MG63 (cell line): ENCODE data around the gene VGLL4. TPM values are rescaled to one million over a fixed set of nuclear protein-coding genes. Genes with fewer than 3 reads are reported as not detected.
"Not testable (repeated sequence)": the region's sequence is repeated elsewhere in the genome, so short reads cannot be mapped to it uniquely, and the experiment has no call there.

Experiments used
- DNase-seq: peaks from one replicate; pipeline ENCODE4 v3.0.0-alpha.2; 2020
- H3K27me3 ChIP-seq: fragments of 250-450 bp; sonication (Bioruptor Pico); 2 replicates; pipeline ENCODE4 v1.5.1; 2020; ENCODE audit warnings: mild to moderate bottlenecking, moderate library complexity
- H3K36me3 ChIP-seq: fragments of 250-450 bp; sonication (Bioruptor Pico); 2 replicates; pipeline ENCODE4 v1.5.1; 2020; ENCODE audit warnings: mild to moderate bottlenecking, moderate library complexity
- H3K4me3 ChIP-seq: fragments of 250-450 bp; sonication (Bioruptor Pico); 2 replicates; pipeline ENCODE4 v1.5.1; 2020; ENCODE audit warnings: mild to moderate bottlenecking, moderate library complexity
- H3K9me3 ChIP-seq: fragments of 250-450 bp; sonication (Bioruptor Pico); 2 replicates; pipeline ENCODE4 v1.5.1; 2020; ENCODE audit warnings: mild to moderate bottlenecking, moderate library complexity
- total RNA-seq: library from RNA; depleted of rRNA; stranded (reverse); fragments of >200 nt; shearing (Covaris generic); gene quantifications from 2 replicates; pipeline ENCODE4 v1.2.3, GENCODE V29; 2014; ENCODE audit warnings: low replicate concordance

Gene VGLL4
- total RNA-seq, 1 experiment from 2014 or later: 21.1 TPM

GRCh38 chr3:11588338-11588737, 55.4 kb downstream of the VGLL4 start:
- Histone ChIP-seq H3K4me3 (no peak overlapping the region), H3K27me3 (no peaks in the 10 kb centered on the region), H3K9me3 (no peaks in the 10 kb centered on the region), H3K36me3 (no peaks in the 10 kb centered on the region; the same call in none of the 2 replicates)
- no peak for DNase-seq

DNA sequence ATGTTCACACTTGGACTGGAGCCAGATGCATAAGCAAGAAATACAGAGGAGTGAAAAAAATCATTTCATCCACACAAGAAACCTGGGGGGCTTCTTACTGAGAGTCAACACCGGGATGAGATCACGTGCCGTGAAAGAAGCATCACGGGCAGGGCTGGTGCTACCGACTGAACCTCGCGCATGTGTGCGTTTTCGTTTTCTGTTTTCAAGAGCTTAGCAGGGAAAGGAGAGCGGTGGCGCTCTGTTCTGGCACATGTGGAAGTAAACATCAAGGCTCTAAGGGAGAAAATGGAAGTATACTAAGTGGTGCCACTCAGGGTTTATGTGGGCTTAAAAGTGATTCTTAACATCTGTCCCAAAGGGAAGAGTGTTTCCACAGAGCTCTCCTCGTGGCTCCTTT, 55.9 kb downstream of the VGLL4 start:
- H3K36me3 ChIP-seq: no peaks in the 10 kb centered on the region; the same call in none of the 2 replicates
- no peaks in the 10 kb centered on the region for H3K27me3 ChIP-seq
- no peak overlapping the region for H3K4me3 ChIP-seq
- no peaks in the 10 kb centered on the region for H3K9me3 ChIP-seq
- DNase-seq: no peak

GRCh38 chr3:11584570-11584969, 59.1 kb downstream of the VGLL4 start:
- Histone ChIP-seq H3K4me3 (no peak overlapping the region), H3K27me3 (no peaks in the 10 kb centered on the region), H3K36me3 (no peaks in the 10 kb centered on the region; the same call in 1 of the 2 replicates), H3K9me3 (no peaks in the 10 kb centered on the region)
- DNase-seq: no peak

DNA sequence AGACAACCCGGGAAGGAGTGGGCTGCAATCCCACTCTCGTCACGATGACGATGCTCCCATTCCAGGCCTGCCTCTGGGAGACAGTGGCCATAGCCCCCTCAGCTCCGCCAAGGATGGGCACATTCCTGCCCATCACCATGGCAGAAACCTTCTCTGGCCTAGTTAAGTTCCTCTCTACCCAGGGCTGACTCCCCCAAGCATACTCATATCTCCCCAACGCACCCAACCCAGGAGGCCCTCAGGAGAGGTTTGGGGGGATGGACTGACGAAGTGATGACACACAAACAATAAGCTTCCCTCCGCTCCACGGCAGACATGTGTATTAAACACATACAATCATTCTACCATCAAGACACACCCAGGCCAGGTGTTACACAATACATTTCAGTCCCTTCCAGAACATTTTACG, 60.1 kb downstream of the VGLL4 start:
- Histone ChIP-seq H3K36me3 (no peaks in the 10 kb centered on the region; the same call in 1 of the 2 replicates), H3K4me3 (no peak overlapping the region), H3K27me3 (no peaks in the 10 kb centered on the region), H3K9me3 (no peaks in the 10 kb centered on the region)
- DNase-seq: no peak

DNA sequence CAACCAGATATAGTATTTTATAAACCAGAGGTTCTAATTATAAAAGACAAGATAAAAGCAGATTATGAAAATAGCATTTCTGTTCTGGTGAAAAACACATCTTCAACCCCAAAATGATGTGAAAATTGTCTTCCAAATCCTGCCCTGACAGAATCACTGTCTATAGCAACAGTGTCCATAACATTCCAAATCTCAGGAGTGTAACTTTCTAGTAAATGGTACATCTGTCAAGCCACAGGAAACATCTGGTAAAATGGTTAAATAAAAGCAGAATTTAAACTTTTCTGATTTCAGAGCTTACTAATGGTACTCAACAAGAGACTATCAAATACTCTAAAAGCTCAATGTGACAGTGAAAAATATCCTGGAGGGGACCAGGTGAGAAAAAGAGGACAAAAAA, 60.5 kb downstream of the VGLL4 start:
- Histone ChIP-seq H3K27me3 (no peaks in the 10 kb centered on the region), H3K4me3 (no peak overlapping the region), H3K9me3 (no peaks in the 10 kb centered on the region), H3K36me3 (no peaks in the 10 kb centered on the region; the same call in 1 of the 2 replicates)
- DNase-seq: no peak

- DNase-seq: peak; percentile 75
- Histone ChIP-seq H3K9me3 (no peaks in the 10 kb centered on the region), H3K36me3 (no peaks in the 10 kb centered on the region; the same call in 1 of the 2 replicates), H3K27me3 (no peaks in the 10 kb centered on the region), H3K4me3 (peak overlapping the region; percentile 33)
Measured at GRCh38 chr3:11582191-11582968, 61.3 kb downstream of the VGLL4 start.

- DNase-seq: no peak
Measured at GRCh38 chr3:11581237-11582190, 62.2 kb downstream of the VGLL4 start.

GRCh38 chr3:11580645-11581044, 63.1 kb downstream of the VGLL4 start:
- Histone ChIP-seq H3K9me3 (no peaks in the 10 kb centered on the region), H3K4me3 (no peak overlapping the region), H3K36me3 (no peaks in the 10 kb centered on the region), H3K27me3 (no peaks in the 10 kb centered on the region)
- no peak for DNase-seq

More at GRCh38 chr3:11581237-11582190, 62.2 kb downstream of the VGLL4 start:
- H3K9me3 ChIP-seq: no peaks in the 10 kb centered on the region
- no peaks in the 10 kb centered on the region; the same call in 1 of the 2 replicates for H3K36me3 ChIP-seq
- peak overlapping the region; percentile 33 for H3K4me3 ChIP-seq
- no peaks in the 10 kb centered on the region for H3K27me3 ChIP-seq

DNA sequence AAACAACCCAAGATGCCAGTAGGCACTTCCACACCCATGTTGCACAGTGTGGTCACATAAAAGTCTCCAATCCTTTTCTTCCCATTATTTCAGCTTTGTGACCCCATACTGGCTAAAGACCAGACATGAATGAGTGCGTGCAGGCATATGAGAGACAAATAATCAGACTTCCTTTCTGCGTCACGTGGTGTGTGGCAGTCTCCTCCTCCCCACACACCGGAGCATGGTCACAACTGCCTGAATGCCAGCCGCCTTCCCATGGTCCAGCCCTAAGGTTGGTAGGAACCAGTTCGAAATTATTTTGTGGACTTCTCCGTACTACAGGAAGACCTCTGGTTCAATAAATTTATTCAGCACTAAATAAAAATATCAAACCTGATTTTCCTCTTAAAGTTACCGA, 65.5 kb downstream of the VGLL4 start:
- Histone ChIP-seq H3K9me3 (no peaks in the 10 kb centered on the region), H3K27me3 (no peaks in the 10 kb centered on the region), H3K4me3 (no peak overlapping the region), H3K36me3 (no peaks in the 10 kb centered on the region)
- no peak for DNase-seq

GRCh38 chr3:11576453-11576852, 67.3 kb downstream of the VGLL4 start:
- Histone ChIP-seq H3K4me3 (no peak overlapping the region), H3K9me3 (no peaks in the 10 kb centered on the region), H3K36me3 (no peaks in the 10 kb centered on the region), H3K27me3 (no peaks in the 10 kb centered on the region)
- no peak for DNase-seq

DNA sequence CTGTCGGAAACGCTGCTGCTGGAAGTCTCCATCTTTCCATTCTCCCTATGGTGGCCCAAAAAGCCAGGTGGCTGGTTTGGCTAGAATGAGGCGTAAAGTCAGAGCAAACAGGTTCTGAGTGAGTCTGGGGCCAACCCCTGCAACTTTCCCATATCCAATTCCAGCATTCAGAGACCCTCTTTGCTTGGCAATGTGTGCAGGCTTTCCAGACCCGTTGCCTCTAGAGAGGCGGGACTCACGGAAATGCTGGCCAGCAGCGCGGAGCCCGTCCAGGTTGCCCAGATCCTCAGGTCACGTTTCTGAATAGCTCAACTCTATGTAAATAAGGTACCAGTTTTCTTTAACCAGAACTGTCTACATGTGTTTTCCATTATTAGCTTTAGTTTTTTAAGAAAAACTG, 68.0 kb downstream of the VGLL4 start:
- no peaks in the 10 kb centered on the region for H3K9me3 ChIP-seq
- no peaks in the 10 kb centered on the region for H3K27me3 ChIP-seq
- no peak overlapping the region for H3K4me3 ChIP-seq
- H3K36me3 ChIP-seq: no peaks in the 10 kb centered on the region
- no peak for DNase-seq

DNA sequence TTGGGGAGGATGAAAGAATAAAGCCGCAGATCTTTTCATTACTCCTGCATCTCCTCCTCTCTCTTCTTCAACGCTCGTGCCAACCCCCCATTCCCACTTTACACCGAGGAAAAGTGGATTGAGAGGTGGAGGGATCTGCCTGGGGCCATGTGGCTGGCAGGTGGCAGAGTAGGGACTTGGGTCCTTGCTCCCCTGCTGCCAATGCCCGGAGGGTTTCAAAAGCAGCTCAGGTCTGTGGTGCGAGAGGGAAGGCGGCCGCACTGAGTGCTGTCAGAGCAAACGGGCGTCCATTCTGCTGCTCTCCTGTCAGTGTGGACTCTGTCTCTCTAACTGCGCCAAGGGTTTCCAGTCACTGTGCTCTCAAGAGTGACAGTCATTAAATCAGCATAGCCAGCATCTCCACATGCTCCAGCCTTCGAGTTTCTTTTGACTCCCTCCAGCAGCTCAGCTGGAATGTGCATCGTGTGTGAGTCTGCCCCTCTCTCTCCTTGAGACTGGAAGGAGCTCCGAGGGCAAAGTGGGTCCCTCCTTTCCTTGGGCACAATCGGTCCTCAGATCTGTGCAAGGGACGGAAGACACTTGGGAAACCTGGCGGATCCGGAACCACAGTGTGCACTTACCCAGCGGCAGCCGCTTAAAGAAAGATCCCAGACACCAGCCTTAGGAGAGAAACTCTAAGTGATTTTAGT, 68.6 kb downstream of the VGLL4 start:
- DNase-seq: no peak
- no peaks in the 10 kb centered on the region for H3K27me3 ChIP-seq
- no peak overlapping the region for H3K4me3 ChIP-seq
- H3K36me3 ChIP-seq: no peaks in the 10 kb centered on the region
- H3K9me3 ChIP-seq: no peaks in the 10 kb centered on the region

DNA sequence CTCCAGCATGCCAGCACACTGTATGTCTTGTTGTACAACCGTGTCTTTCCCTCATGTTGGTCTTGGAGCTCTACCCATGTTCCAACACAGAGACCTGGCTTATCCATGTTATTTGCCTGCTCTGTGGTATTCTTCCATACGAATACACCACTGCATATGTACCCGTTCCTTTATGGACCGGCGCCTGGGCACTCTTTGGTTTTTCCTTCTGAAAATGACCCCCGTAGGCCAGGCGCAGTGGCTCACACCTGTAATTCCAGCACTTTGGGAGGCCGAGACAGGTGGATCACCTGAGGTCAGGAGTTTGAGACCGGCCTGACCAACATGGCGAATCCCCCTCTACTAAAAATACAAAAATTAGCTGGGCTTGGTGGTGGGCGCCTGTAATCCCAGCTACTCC, 71.1 kb downstream of the VGLL4 start:
- H3K27me3 ChIP-seq, H3K4me3 ChIP-seq, DNase-seq, H3K36me3 ChIP-seq, H3K9me3 ChIP-seq: not testable (repeated sequence)

GRCh38 chr3:11570789-11571495, 72.8 kb downstream of the VGLL4 start:
- Histone ChIP-seq H3K36me3 (peaks cover 5% of the 10 kb centered on the region; the same call in 1 of the 2 replicates), H3K27me3 (no peaks in the 10 kb centered on the region), H3K9me3 (no peaks in the 10 kb centered on the region), H3K4me3 (no peak overlapping the region)
- DNase-seq: no peak

- DNase-seq: no peak
- H3K27me3 ChIP-seq: no peaks in the 10 kb centered on the region
- no peaks in the 10 kb centered on the region for H3K9me3 ChIP-seq
- H3K4me3 ChIP-seq: no peak overlapping the region
- peaks cover 5% of the 10 kb centered on the region; the same call in 1 of the 2 replicates for H3K36me3 ChIP-seq
Measured at GRCh38 chr3:11570251-11570650, 73.5 kb downstream of the VGLL4 start.

GRCh38 chr3:11569156-11569741, 74.5 kb downstream of the VGLL4 start:
- Histone ChIP-seq H3K9me3 (no peaks in the 10 kb centered on the region), H3K36me3 (peaks cover 5% of the 10 kb centered on the region; the same call in 1 of the 2 replicates), H3K4me3 (peak overlapping the region; percentile 28; the same call in 1 of the 2 replicates), H3K27me3 (no peaks in the 10 kb centered on the region)
- no peak for DNase-seq
